A549 (cell line): ENCODE data around the gene CDK17.

Source experiments
- CHD2 ChIP-seq: fragments of 150-350 bp; IDR thresholded peaks from 2 replicates; pipeline ENCODE4 v1.6.1; 2014; ENCODE audit warnings: low read length; ENCODE audit not compliant: partially characterized antibody
- ELK1 ChIP-seq: fragments of 150-350 bp; IDR thresholded peaks from 2 replicates; pipeline ENCODE4 v1.6.1; 2014; ENCODE audit warnings: low read depth, mild to moderate bottlenecking, low read length
- MAX ChIP-seq: IDR thresholded peaks from 2 replicates; pipeline ENCODE4 v1.6.1; 2012

- TF ChIP-seq CHD2 = no peak
- TF ChIP-seq ELK1 = no peak
- no peak for TF ChIP-seq MAX
These were observed 94.6 kb downstream of the CDK17 start for GRCh38 chr12:96305665-96306064.
